ENCODE data around the gene REEP6.
"Not testable (repeated sequence)": the region's sequence is repeated elsewhere in the genome, so short reads cannot be mapped to it uniquely, and the experiment has no call there.

The REEP6 gene

DNA sequence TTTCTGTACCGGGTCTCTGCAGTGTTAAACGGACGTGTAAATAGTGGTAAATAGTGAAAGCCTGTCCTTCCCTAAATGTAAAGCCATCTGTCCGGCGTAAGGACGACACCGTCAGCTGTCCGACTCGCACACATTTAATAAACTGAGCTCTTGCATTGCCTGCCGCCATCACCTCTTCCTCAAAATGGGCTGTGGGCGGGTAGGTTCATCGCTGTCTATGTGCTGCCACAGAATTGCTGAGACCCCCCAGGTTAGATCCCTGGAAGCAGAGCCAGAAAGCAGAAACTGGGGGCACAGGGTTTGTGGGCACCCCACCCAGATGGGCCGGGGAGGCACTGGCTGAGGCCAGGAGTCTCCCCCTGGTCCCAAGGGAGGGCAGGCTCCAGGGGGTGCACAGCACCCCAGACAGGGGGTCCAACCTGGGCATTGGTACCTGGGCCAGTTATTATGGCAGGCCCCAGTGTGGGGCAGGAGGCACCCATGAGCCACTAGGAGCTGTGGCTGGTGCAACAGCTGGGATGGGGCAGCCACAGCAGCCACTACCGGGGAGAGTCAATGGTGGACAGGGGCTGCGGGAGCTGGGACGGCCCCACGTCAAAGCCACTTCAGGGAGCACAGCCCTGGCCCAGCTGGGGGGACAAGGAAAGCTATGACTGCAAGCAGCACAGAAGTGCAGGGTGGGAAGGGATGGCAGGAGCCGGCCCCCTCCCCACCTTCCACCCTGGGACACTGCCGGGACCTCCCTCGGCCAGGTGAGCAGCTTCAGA is 17.7 kb upstream of the REEP6 start:
- DNase-seq = no peak

DNA sequence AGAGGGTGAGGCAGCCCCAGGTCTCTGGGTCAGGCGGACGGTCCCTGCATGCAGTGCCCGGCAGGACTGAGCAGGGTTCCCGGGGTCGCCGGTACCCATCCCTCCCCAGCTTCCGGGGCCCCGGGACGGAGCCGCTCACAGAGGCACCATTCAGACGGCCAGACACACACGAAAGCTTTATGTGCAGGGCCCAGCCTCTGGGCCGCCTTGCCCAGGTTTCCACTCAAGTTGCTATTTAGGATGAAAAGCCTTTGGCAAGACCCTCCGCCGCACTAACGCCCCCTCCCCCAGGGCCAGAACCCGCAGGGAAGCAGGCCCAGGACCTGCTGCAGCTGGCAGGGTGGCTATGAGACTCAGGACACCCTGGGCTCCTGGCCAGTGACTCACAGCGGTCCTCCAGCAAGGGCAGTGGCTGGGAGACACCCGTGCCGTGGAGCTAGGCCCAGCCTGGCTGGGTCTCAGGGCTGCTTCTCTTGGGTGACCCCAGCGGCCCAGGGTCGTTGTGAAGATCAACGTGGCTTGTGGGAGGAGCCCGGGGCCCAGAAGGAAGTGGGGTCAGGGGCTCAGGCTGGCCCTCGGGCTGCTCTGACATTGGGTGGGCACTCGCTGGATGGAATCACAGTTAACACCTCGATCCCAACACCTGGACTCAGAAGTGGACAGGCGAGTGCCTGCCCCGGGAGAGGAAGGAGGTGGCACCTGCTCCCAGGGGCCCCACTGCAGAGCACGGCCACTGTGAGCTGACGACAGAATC is 16.8 kb upstream of the REEP6 start:
- no peak for DNase-seq

DNA sequence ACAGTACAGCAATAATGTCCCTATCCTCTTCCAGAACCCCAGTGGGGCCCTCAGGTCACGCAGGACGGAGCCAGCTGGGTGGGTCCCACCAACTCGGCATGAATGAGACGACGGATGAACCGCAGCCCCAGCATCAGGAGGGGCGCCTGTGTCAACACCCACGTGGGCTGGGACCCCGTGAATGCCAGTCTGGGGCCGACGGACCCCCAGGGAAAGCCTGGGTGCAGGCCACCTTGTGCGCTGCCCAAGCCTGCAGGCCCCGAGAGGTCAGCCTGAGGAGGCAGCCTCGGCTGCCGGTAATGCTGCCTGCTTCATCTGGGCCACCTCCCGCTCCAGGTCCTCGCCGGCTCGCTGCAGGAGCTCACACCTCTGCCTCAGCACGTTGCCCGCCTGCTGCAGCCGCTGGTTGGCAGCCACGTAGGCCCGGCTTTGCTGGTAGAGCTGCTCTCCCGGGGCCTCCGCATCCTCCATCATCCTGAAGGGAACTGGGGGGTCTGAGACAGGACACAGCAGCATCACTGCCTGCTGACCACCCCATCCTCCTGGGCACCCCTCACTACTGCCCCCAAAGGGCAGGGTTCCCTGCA is 16.1 kb upstream of the REEP6 start:
- no peak for DNase-seq

DNA sequence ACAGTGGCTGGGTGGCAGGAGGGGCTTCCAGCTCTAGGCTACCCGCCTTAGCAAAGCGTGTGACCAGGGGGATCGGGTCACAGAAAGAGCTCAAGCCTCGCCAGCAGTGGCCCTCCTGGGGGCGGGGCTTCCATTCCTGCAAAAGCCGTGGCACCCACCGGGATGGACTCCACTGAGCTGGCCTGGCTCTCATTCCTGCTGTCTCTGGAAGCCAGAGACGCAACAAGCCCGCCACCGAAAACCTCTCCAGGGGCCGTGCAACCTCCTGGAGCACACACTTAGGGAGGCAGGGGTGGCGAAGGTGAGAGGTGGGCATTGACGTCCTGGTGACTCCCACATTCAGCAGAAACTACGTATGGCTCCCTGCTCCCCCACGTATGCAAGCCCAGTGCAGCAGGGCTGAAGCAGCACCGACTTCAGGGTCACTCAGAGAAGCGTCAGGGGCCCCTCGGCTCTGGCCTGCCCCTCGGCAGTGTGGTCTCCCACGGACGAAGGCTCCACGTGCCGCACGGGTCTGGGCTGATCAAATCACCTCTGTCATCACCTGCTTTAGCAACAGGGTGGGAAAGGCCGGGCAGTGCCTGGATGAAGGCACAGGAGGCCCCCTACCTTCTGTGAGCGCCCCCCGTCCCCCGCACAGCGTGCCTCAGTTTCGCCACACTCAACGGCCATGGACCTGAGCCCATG is 15.1 kb upstream of the REEP6 start:
- DNase-seq = no peak

DNA sequence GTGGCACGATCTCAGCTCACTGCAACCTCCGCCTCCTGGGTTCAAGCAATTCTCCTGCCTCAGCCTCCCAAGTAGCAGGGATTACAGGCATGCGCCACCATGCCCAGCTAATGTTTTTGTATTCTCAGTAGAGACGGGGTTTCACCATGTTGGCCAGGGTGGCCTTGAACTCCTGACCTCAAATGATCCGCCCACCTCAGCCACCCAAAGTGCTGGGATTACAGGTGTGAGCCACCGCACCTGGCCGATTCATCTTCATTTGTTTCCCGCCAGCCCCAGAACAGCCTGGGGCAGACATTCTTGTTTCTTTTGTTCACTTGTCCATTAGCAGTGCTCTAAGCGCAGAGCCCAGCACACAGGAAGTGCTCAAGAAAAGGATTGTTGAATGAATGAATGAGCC is 13.9 kb upstream of the REEP6 start:
- DNase-seq = not testable (repeated sequence)

DNA sequence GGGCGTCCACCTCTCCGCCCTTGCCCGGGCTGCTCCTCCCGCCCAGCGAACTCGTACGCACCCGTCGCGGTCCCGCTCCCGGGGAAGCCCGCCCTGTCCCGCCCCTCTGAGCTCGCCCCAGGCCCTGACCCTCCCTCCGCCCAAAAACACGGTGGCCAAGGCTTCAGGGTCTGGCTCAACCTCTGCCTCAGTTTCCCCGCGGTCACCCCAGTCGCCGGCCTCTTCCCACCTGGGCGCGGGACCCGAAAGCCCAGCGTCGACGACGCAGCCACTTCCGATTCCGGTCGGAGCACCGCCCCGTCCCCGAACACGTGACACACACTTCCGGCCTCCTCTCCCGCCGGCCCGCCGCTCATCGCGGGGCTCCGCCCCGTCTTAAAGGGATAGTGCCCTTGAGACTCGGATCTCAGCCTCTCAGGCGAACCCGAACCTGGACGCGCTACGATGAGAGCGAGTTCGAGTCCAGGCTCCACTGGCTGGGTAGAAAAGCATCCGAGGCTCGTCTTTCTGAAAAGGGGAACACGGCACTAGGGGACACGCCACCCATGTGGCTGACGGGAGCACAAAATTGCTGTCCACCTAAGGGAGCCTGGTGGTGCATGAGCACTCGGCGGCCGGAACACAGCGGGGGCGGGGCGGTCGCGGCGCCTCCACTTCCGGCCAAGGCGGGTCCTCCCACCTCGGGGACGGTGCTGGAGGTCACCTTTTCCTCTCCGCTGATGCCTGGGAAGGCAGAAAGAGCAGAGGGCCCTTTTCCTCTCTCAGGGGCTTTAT is 11.9 kb upstream of the REEP6 start, which contains the start of gene C19orf25:
C19orf25 (minus strand) TSS at position 282 of the 774 bp plus-strand sequence. CDS start 312 bp downstream, outside the sequence.
- peak; percentile 93 for DNase-seq

DNA sequence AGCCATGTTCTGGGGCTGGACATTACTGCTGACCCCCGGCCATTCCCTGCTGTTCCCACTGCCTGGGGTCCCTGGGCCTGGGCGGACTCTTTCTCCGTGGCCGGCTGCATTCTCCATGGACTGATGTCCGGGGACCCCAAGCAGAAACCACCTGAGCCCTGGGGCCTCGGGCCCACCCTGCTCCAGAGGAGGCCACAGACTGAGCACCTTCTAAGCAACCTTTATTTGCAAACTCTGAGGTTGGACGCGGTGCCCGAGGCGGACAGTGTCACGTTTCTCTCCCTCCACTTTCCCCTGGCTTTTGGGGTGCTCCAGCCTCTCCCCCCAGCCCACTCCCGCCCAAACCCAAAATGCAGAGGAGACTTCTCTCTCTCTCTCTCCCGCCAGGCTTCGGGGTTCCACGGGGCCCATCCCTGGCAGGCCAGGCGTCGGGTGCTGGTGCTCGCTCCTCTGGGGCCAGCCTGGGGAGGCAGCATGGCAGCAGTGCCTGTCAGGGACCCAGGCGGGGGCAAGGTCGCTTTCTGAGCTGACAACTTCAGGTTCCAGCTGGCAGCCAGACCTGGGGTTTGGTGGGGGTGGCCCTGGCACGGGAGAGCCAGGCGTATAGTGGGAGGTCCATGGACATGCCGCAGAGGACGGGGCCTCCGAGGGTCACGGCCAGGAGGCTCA is 9.6 kb upstream of the REEP6 start:
- no peak for DNase-seq

DNA sequence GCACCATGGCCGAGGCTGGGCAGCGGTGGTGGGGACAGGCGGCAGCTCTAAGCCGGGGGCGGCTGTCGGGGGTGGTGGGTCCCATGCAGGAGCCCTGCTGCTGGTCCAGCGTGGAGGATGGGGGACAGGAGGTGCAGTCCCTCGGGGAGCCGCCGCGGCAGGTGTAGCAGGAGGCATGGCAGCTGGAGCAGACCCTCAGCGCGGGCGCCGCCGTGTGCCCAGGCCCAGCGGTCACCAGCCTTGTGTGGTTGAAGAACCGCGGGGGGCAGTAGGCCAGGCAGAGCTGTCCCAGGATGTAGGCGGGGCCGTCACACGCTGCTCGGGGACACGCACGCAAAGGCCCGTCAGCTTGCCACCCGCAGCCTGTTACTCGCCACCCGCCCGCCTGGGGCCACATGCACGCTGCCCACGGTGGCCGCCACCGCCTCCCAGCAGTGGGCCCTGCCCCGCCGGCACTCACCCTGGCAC is 9.1 kb upstream of the REEP6 start:
- no peak for DNase-seq

DNA sequence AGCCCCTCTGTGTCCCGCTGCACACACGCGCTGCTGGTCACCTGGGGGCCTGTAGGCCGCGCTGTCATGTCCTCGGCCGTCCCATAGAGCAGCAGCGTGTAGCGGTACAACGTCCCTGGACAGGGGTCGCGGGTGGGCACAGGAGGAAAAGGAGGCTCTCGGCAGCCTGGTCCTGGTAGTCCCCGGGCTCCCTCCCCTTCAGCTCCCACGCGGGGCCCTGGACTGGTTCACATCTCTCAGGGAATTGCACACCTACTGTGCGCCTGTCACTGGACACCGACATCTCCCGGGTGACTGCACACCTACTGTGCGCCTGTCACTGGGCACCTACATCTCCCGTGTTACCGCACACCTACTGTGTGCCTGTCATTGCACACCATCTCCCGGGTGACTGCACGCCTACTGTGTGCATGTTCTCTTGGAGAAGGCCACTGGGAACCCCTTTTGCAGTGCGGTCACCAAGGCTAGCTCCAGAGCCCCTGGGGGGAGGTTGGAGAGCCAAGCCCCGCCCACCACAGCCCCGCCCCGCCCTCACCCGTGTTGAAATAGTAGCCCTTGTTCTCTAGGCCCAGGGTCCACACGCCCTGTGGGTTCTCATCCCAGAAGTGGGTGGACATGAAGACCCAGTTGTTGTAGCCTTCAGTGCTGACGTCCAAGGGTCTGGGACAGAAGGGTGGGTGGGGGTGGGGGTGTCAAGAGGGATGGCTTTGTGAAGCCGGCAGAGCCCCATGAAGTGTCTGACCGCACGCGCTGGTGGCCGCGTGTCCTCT is 8.4 kb upstream of the REEP6 start:
- DNase-seq = no peak

DNA sequence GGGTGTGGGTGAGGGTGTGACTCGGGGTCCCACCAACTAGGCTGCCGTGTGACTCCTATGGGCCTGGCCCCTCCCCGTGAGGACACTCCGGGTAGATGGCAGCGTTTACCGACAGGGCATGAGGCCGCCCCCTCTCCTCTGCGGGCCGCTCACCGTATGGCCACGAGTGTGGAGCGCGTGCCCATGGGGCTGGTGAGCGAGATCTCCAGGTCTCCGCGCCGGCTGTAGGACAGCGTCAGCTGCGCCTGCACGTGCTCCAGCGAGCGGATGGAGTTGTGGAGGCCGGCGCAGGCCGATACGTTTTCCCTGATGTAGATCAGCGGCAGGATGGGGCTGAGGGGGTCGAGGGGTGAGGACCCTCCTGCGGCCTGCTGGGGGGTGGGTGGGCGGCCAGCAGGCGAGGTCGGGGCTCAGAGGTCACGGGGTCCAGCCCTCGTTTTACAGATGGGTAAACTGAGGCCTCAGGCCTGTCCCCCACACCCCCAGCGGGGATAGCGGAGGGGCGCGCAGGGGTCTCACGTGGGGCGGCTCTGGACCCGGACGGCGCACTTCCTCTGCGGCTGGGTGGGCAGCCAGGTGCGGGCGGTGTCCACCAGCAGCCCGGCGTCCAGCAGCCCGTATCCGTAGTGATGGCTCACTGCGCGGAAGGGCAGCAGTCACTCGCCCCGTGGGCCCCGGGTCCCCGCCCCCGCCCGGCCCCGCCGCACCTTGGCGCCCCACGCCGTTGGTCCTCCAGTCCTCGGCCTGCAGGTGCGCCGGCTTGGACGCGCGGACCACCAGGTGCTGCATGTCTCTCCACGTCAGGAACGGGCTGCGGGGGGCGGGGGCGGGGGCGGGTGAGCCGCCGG is 7.6 kb upstream of the REEP6 start:
- DNase-seq = no peak

DNA sequence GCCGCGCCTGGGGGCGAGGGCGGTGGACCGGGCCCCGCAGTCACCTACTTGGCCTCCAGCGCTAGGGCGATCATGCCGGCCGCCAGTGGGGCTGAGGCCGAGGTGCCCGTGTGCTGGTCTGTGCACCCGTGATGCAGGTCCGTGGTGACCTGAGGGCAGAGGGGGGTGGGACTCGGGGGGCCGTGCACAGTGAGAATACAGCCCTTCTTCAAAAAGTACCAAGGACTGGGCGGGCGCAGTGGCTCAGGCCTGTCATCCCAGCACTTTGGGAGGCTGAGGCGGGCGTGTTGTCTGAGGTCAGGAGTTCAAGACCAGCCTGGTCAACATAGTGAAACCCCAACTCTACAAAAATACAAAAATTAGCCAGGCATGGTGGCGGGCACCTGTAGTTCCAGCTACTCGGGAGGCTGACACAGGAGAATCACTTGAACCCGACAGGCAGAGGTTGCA is 7.0 kb upstream of the REEP6 start:
- DNase-seq = no peak

DNA sequence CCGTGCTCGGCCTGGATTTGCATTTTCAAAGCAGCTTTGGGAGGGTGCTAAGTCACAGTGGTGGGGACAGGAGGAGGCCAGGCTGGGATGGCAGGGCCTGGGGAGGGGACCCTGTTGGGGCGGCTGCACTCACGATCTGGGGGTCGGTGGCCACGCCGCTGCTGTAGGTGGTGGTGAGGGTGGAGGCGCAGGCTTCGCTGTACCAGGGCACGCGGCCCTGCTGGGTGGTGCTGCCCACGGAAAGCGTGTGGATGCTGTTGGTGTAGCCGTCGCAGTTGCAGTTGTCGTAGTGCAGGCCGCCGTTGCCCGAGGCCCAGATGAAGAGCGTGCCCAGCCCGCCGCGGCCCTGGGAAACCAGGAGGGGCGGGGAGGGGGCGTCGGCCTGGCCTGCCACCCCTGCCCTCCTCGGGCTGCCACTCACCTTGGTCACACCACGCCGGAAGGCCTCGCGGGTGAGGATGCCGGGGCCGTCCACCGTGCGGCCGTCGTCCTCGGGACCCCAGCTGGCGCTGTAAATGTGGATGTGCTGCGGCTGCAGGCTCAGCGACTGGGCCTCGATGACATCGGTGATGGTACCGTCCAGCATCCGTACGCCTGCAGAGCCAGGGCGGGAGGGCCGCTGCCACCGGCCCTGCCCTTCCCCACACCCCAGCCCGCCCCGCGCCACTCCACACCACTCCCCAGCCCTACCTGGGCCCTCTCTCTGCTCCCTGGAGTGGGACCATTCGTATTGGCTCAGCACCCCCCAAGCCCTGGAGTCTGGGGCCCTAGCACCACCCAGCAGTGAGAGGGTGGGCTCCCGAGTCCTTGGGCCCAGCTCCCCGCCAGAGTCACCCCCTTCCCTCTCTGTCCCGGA is 4.0 kb upstream of the REEP6 start:
- no peak for DNase-seq

DNA sequence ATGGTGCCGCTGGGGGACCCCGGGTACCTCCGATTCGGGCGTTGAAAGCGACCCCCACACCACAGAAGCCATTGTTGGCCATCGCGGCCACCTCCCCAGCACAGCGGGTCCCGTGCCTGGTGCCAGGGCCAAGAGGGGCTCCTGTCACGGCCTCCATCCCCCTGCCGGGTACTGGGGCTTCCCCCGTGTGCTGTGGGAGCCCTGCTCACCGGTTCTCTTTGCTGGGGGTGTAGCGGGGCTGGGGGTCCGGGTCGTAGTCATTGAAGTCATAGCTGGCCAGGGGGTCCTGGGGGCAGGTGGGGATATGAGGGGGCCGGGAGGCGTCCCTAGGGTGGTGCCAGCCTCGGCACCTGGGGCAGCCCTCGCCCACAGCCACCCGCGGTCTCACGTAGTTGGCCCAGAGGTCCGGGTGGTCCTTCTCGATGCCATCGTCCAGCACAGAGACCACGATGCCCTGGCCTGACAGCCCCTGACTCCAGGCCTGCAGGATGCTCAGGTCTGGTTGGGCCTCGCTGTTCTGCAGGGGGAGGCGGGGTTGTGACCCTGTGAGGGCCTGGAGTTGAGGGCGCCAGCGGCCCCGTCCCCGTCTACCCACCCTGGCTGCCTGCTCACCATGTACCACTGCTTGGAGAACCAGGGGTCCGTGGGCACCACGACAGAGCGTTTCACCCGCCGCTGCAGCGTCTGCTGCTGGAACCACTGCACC is 3.3 kb upstream of the REEP6 start:
- DNase-seq = no peak

DNA sequence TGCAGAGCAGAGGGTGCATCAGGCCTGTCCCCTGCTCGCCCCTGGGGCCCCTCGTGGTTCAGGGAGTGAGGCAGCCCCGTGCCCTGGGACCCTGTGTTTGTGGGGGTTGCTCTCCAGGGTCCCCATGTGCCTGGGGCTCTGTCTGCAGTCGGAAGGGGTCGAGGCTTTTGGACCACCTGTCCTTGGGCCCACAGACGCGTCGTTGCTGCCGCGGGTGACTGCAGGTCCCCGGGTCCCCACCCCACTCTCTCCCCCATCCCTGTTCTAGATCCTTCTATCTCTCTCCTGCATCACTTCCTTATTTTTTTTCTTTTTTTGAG is 2.7 kb upstream of the REEP6 start:
- no peak for DNase-seq

DNA sequence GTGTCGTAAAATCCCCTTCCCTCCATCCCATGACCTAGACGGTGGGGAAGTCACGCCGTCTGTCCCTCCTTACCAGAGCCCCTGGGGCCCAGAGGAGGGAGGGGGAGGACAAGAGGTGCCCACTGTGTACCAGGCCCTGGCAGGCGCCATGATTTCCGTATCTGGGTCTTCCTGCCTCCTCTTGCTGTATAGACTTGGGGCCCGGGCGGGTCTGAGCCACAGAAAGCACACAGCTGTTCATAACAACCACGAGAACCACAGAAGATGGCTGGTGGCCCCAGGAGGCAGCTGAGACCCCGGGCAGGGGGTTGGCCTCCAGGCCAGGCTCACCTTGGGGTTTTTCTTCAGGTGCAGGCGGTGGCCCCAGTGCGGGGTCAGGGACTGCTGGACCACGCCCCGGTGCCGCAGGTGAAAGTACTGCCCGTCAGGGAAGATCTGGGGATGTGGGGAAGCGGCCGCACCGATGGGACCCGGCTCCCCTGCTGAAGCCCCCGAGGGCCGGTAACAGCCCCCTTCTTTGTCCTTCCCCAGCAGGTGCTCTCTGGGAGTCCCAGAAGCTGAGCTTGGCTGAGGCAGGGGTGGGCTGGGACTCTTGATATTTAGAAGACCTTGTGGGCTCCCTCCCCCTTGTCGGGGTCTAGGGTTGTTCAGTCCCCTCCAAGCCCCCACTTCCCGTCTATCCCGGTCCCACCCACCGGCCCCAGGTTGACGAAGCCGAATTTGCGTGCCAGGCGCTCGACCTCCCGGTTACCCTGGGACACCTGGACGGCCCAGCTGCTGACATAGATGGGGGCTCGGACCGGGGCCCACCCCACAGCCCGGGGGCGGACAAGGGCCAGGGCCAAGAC is 1.3 kb upstream of the REEP6 start:
- DNase-seq = no peak

DNA sequence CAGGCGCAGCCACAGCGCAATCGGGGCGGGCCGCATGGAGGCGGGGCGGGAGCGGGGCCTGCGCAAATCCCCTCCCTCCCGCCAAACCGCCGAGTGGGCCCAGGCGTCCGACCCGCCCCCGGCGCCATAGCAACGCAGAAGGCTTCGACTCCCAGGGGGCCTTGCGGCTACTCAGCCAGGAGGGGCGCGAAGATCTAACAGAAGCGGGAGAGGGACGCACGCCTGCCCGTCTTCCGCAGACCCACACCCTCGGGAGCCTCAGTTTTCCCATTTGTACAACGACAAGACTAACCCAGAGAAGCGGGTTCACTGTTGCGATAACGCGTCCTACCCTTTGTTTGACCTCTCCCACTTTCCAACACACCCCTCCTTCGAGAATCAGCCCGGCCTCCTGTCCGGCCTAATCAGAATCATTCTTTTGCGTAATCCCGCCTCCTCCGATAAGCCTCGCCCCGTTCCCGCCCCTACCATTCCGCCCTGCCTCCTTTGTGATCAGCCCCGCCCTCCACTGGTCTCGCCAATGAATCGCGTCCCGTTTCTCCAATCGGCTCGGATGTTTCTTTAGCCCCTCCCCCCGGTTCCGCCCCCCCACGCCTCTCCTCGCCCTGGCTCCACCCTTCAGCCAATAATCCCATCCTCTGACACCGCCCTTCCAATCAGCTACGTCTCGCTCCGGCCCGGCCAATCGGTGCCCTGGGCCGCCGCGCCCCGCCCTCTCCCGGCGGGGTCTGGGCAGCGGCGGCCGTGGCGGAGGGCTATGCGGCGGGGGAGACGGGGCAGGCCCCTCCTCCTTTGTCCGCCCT is 469 bp upstream of the REEP6 start, which contains the start of gene PCSK4:
PCSK4 (minus strand) TSS at position 40 of the 803 bp plus-strand sequence; CDS start at position 36, 4 bp downstream.
- DNase-seq = peak; percentile 99

DNA sequence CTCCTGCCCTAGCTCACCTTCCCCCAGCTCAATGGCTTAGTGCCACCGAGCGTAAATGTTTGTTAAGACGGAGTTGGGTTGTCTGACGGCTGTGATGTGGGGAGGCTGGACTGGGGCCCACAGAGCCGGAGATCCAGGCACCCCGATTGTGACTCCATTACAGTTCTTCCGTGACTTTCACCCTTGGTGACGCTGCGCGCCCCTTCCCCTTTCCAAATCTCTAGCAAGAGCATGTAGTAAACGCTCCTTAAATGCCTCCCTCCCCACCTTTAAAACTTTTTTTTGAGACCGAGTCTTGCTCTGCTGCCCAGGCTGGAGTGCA is 829 bp downstream of the REEP6 start:
- DNase-seq = no peak

All from CD4-positive, alpha-beta T cell treated with Interleukin-10 for 1 hour (primary cell).